ENCODE results near the gene THADA. TPM values are rescaled to one million over a fixed set of nuclear protein-coding genes. Genes with fewer than 3 reads are reported as not detected.

THADA gene
- total and polyA plus RNA-seq, 2 donors (not counting 1 experiment from before 2014, with no cell fraction given) = 9.2 to 36.2 TPM

DNA sequence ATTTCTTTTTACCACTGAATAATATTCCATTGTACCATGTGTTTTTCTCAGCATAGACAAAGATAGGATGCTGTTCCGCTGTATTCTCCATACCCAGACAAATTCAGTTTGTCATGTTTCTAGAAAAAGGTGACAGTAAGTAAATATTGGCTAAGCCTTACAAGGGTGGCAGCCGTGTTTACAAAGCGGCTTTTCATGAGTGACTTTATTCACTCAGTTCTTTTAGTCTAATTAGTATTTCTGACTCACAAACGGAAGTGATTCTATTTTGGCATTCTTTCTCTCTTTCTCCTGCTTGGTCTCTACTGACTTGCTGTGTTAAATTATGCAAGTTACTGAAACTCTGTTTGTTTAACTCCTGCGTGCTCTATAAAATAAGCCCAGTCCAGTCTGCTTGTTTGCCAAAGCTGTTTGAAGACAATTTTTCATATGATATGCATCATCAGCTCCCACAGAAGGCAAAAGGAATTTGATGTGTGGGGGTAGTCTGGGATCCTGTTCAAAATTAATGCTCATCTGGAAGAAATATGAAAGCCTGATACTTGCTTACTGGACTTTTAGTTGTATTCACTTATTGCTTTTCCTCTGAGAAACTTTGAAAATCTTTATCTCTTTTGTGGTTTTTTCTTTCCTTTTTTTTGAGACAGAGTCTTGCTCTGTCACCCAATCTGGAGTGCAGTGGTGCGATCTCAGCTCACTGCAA, 38.9 kb upstream of the THADA start:
- Histone ChIP-seq H3K36me3 (ENCODE audit: control insufficient read depth, insufficient read depth, low read length) (no peaks in the 10 kb centered on the region), H3K27me3 (ENCODE audit: control insufficient read depth, insufficient read depth, low read length) (no peaks in the 10 kb centered on the region), H2AFZ (ENCODE audit: low read length) (no peak overlapping the region), H3K9ac (ENCODE audit: insufficient read depth, low read length) (no peak overlapping the region), H3K4me1 (ENCODE audit: control insufficient read depth, extremely low read depth, insufficient read depth, low read length) (peaks cover 2% of the 10 kb centered on the region), H3K4me2 (ENCODE audit: extremely low read depth, insufficient read depth, low read length) (peak overlapping the region; percentile 67), H3K79me2 (ENCODE audit: control insufficient read depth, insufficient read depth, low read length) (no peaks in the 10 kb centered on the region), H3K9me3 (ENCODE audit: control insufficient read depth, insufficient read depth, low read depth, low read length) (no peaks in the 10 kb centered on the region), H3K27ac (ENCODE audit: insufficient read depth, low read length) (peak overlapping the region; percentile 24), H3K4me3 (replicated peaks in 1 of 4; ENCODE audit: control extremely low read depth in 1 of 4, insufficient read depth in 1 of 4, low read depth in 3 of 4, low read length in 4 of 4) (peak overlapping the region in 2 of 4 experiments; percentile 15 to 31), H4K20me1 (ENCODE audit: control insufficient read depth, extremely low read depth, insufficient read depth, low read length) (no peaks in the 10 kb centered on the region)
- TF ChIP-seq, protein P1, sequence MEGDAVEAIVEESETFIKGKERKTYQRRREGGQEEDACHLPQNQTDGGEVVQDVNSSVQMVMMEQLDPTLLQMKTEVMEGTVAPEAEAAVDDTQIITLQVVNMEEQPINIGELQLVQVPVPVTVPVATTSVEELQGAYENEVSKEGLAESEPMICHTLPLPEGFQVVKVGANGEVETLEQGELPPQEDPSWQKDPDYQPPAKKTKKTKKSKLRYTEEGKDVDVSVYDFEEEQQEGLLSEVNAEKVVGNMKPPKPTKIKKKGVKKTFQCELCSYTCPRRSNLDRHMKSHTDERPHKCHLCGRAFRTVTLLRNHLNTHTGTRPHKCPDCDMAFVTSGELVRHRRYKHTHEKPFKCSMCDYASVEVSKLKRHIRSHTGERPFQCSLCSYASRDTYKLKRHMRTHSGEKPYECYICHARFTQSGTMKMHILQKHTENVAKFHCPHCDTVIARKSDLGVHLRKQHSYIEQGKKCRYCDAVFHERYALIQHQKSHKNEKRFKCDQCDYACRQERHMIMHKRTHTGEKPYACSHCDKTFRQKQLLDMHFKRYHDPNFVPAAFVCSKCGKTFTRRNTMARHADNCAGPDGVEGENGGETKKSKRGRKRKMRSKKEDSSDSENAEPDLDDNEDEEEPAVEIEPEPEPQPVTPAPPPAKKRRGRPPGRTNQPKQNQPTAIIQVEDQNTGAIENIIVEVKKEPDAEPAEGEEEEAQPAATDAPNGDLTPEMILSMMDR (conservative IDR thresholded peaks at IDR 0.05 in 1 of 2, IDR thresholded peaks at IDR 0.05 in 1 of 2; ENCODE audit: low read depth in 1 of 2, low read length in 2 of 2) = no peak
- no peak for TF ChIP-seq EZH2 (IDR thresholded peaks at IDR 0.05; ENCODE audit: low read length, missing control alignments)
- DNase-seq (ENCODE audit: low read depth in 2 of 2) = peak; percentile 94 to 95

DNA sequence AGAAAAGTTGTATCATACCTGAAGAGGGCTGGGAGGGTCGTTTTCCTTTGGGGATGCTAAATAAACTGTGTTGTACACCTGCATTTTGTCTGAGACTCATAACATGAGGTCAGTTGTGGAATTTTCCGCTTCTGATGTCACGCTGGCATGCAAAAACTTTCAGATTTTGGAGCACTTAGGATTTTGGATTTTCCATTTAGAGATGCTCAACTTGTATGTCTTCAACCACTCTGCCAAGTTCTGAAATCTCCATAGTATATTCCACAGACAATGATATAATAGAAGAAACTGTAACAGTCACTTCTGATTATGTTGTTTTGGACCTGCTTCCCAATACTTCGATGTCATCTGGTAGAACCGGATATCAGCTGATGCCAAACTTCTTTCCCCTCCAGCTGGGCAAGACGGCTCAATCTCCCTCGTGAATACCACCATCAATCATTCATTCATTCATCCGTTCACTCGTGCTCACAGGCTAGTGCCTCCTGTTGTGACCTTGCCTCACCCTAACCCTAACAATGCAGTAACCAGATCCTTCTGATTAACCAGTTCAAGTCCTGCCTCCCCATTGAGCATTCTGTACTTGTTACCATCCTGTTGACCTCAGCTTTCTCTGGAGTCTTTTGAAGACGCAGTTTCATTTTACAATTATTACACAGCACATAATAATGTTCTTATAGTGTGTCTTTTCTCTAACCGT, 35.9 kb upstream of the THADA start:
- TF ChIP-seq, protein P1 (conservative IDR thresholded peaks at IDR 0.05 in 1 of 2, IDR thresholded peaks at IDR 0.05 in 1 of 2; ENCODE audit: low read depth in 1 of 2, low read length in 2 of 2) = no peak
- no peak for TF ChIP-seq EZH2 (IDR thresholded peaks at IDR 0.05; ENCODE audit: low read length, missing control alignments)
- no peaks in the 10 kb centered on the region for H3K36me3 ChIP-seq (ENCODE audit: control insufficient read depth, insufficient read depth, low read length)
- H3K9ac ChIP-seq (ENCODE audit: insufficient read depth, low read length) = no peak overlapping the region
- H3K9me3 ChIP-seq (ENCODE audit: control insufficient read depth, insufficient read depth, low read depth, low read length) = no peaks in the 10 kb centered on the region
- H4K20me1 ChIP-seq (ENCODE audit: control insufficient read depth, extremely low read depth, insufficient read depth, low read length) = no peaks in the 10 kb centered on the region
- no peak overlapping the region for H2AFZ ChIP-seq (ENCODE audit: low read length)
- no peak overlapping the region for H3K4me3 ChIP-seq (replicated peaks in 1 of 4; ENCODE audit: control extremely low read depth in 1 of 4, insufficient read depth in 1 of 4, low read depth in 3 of 4, low read length in 4 of 4)
- no peaks in the 10 kb centered on the region for H3K79me2 ChIP-seq (ENCODE audit: control insufficient read depth, insufficient read depth, low read length)
- no peak for DNase-seq (ENCODE audit: low read depth in 2 of 2)
- H3K27ac ChIP-seq (ENCODE audit: insufficient read depth, low read length) = no peak overlapping the region
- no peak overlapping the region for H3K4me2 ChIP-seq (ENCODE audit: extremely low read depth, insufficient read depth, low read length)
- H3K4me1 ChIP-seq (ENCODE audit: control insufficient read depth, extremely low read depth, insufficient read depth, low read length) = peaks cover 2% of the 10 kb centered on the region
- no peaks in the 10 kb centered on the region for H3K27me3 ChIP-seq (ENCODE audit: control insufficient read depth, insufficient read depth, low read length)

DNA sequence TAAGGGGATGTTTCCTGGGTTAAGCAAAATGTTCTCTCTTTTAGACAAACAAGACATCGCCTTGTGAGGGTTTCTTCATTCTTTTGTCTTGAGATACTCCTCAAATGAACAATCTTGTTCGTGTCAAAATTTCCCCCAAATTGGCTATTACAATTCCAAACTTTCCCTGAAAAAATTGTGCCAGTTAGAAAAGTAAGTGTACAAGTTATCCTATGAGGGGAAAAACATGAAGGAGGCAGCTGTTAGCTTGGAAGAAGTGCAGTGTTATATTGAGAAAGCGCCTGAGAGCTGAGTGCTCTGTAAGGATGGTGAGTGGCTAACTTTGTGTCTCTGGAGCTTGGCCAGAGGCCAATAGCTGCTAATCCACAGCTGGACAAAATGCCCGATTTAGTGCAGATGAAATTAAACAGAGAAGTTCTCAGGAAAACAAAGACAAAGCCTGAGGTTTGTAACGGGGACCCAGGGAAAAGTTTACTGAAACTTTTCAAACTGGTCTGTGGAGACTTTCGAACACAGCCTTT, 27.2 kb upstream of the THADA start:
- no peak overlapping the region for H2AFZ ChIP-seq (ENCODE audit: low read length)
- TF ChIP-seq, protein P1 (conservative IDR thresholded peaks at IDR 0.05 in 1 of 2, IDR thresholded peaks at IDR 0.05 in 1 of 2; ENCODE audit: low read depth in 1 of 2, low read length in 2 of 2) = no peak
- no peak for TF ChIP-seq EZH2 (IDR thresholded peaks at IDR 0.05; ENCODE audit: low read length, missing control alignments)
- DNase-seq (ENCODE audit: low read depth in 2 of 2) = peak in 1 of 2 donors; percentile 79
- no peak overlapping the region for H3K27ac ChIP-seq (ENCODE audit: insufficient read depth, low read length)
- H3K9me3 ChIP-seq (ENCODE audit: control insufficient read depth, insufficient read depth, low read depth, low read length) = no peaks in the 10 kb centered on the region
- H3K4me2 ChIP-seq (ENCODE audit: extremely low read depth, insufficient read depth, low read length) = no peak overlapping the region
- H3K79me2 ChIP-seq (ENCODE audit: control insufficient read depth, insufficient read depth, low read length) = no peaks in the 10 kb centered on the region
- no peak overlapping the region for H3K4me3 ChIP-seq (replicated peaks in 1 of 4; ENCODE audit: control extremely low read depth in 1 of 4, insufficient read depth in 1 of 4, low read depth in 3 of 4, low read length in 4 of 4)
- no peak overlapping the region for H3K9ac ChIP-seq (ENCODE audit: insufficient read depth, low read length)
- H3K4me1 ChIP-seq (ENCODE audit: control insufficient read depth, extremely low read depth, insufficient read depth, low read length) = no peaks in the 10 kb centered on the region
- no peaks in the 10 kb centered on the region for H4K20me1 ChIP-seq (ENCODE audit: control insufficient read depth, extremely low read depth, insufficient read depth, low read length)
- H3K36me3 ChIP-seq (ENCODE audit: control insufficient read depth, insufficient read depth, low read length) = no peaks in the 10 kb centered on the region
- H3K27me3 ChIP-seq (ENCODE audit: control insufficient read depth, insufficient read depth, low read length) = no peaks in the 10 kb centered on the region
